Osteoblast (primary cell): ENCODE measurements around the gene SCUBE1. TPM values are rescaled to one million over a fixed set of nuclear protein-coding genes. Genes with fewer than 3 reads are reported as not detected.

Experiments used
- DNase-seq: peaks from one replicate; pipeline ENCODE4 v3.0.0; 2011; ENCODE audit warnings: low spot score, mixed read lengths; ENCODE audit not compliant: insufficient read length; ENCODE audit errors: missing footprints
- H2AFZ ChIP-seq: 2 replicates; pipeline ENCODE4 v1.6.0; 2011; ENCODE audit warnings: mild to moderate bottlenecking, low read length
- H3K27ac ChIP-seq: 2 replicates; pipeline ENCODE4 v1.5.1; 2011; ENCODE audit warnings: mild to moderate bottlenecking, low read depth, low read length, moderate library complexity
- H3K27me3 ChIP-seq: 2 replicates; pipeline ENCODE4 v1.6.0; 2012; ENCODE audit warnings: mild to moderate bottlenecking, control low read depth, inconsistent platforms, low read length, moderate library complexity; ENCODE audit not compliant: insufficient read depth
- H3K36me3 ChIP-seq: 2 replicates; pipeline ENCODE4 v1.5.1; 2011; ENCODE audit warnings: mild to moderate bottlenecking, low read length, control low read depth, moderate library complexity; ENCODE audit not compliant: insufficient read depth
- H3K4me1 ChIP-seq: 2 replicates; pipeline ENCODE4 v1.5.1; 2011; ENCODE audit warnings: mild to moderate bottlenecking, low read length, control low read depth, moderate library complexity; ENCODE audit not compliant: insufficient read depth
- H3K4me2 ChIP-seq: 2 replicates; pipeline ENCODE4 v1.6.0; 2011; ENCODE audit warnings: mild to moderate bottlenecking, low read length; ENCODE audit not compliant: insufficient read depth
- H3K4me3 ChIP-seq: fragments of 200-600 bp; sonication (generic); 3 replicates; pipeline ENCODE4 v1.5.1; 2012; ENCODE audit warnings: mild to moderate bottlenecking, low read length, inconsistent platforms; ENCODE audit not compliant: insufficient read depth
- H3K79me2 ChIP-seq: 2 replicates; pipeline ENCODE4 v1.6.0; 2012; ENCODE audit warnings: mild to moderate bottlenecking, low read length, control low read depth, inconsistent platforms; ENCODE audit not compliant: insufficient read depth
- H3K9me3 ChIP-seq: 2 replicates; pipeline ENCODE4 v1.5.1; 2011; ENCODE audit warnings: low read depth, low read length, control low read depth
- H4K20me1 ChIP-seq: 2 replicates; pipeline ENCODE4 v1.6.0; 2012; ENCODE audit warnings: mild to moderate bottlenecking, low read length, control low read depth; ENCODE audit not compliant: insufficient read depth
- CTCF ChIP-seq: IDR thresholded peaks from 2 replicates; pipeline ENCODE4 v1.5.1; 2011; ENCODE audit warnings: mild to moderate bottlenecking, low read depth, low read length, moderate library complexity; ENCODE audit errors: extremely low read depth
- total RNA-seq: library from RNA; depleted of rRNA; stranded (reverse); fragments of >200 nt; gene quantifications from 2 replicates; pipeline ENCODE4 v1.2.3, GENCODE V29; 2012

The SCUBE1 gene
- total RNA-seq, 1 donor, result 2.2 TPM

GRCh38 chr22:43218786-43219185 is 124.4 kb downstream of the SCUBE1 start:
- no peak overlapping the region for H2AFZ ChIP-seq
- no peak overlapping the region for H3K4me3 ChIP-seq
- H3K9me3 ChIP-seq, result no peaks in the 10 kb centered on the region
- no peak overlapping the region for H3K4me2 ChIP-seq
- H3K27ac ChIP-seq, result no peak overlapping the region
- H3K27me3 ChIP-seq, result no peaks in the 10 kb centered on the region
- H4K20me1 ChIP-seq, result no peaks in the 10 kb centered on the region
- no peak for TF ChIP-seq CTCF
- no peak for DNase-seq
- H3K4me1 ChIP-seq, result no peaks in the 10 kb centered on the region
- no peaks in the 10 kb centered on the region for H3K36me3 ChIP-seq
- H3K79me2 ChIP-seq, result no peaks in the 10 kb centered on the region

GRCh38 chr22:43217285-43218030 is 125.7 kb downstream of the SCUBE1 start:
- H3K9me3 ChIP-seq, result no peaks in the 10 kb centered on the region

GRCh38 chr22:43216738-43217137 is 126.4 kb downstream of the SCUBE1 start:
- no peak overlapping the region for H3K4me2 ChIP-seq
- no peaks in the 10 kb centered on the region for H3K9me3 ChIP-seq
- H3K27me3 ChIP-seq, result no peaks in the 10 kb centered on the region
- no peak overlapping the region for H3K4me3 ChIP-seq
- H3K79me2 ChIP-seq, result no peaks in the 10 kb centered on the region
- DNase-seq, result no peak
- no peaks in the 10 kb centered on the region for H3K36me3 ChIP-seq
- H4K20me1 ChIP-seq, result no peaks in the 10 kb centered on the region
- H2AFZ ChIP-seq, result no peak overlapping the region
- TF ChIP-seq CTCF, result no peak
- no peak overlapping the region for H3K27ac ChIP-seq
- no peaks in the 10 kb centered on the region for H3K4me1 ChIP-seq

More at GRCh38 chr22:43217285-43218030, 125.7 kb downstream of the SCUBE1 start:
- no peaks in the 10 kb centered on the region for H3K27me3 ChIP-seq
- H4K20me1 ChIP-seq, result no peaks in the 10 kb centered on the region
- H3K79me2 ChIP-seq, result no peaks in the 10 kb centered on the region
- no peak for DNase-seq
- no peak for TF ChIP-seq CTCF
- no peaks in the 10 kb centered on the region for H3K4me1 ChIP-seq
- no peak overlapping the region for H2AFZ ChIP-seq
- no peak overlapping the region for H3K4me2 ChIP-seq
- no peak overlapping the region for H3K4me3 ChIP-seq
- H3K27ac ChIP-seq, result no peak overlapping the region
- H3K36me3 ChIP-seq, result no peaks in the 10 kb centered on the region

GRCh38 chr22:43213962-43214361 is 129.2 kb downstream of the SCUBE1 start:
- Histone ChIP-seq H3K9me3 (no peaks in the 10 kb centered on the region), H3K36me3 (no peaks in the 10 kb centered on the region), H3K27ac (no peak overlapping the region), H3K79me2 (no peaks in the 10 kb centered on the region), H3K4me3 (no peak overlapping the region), H4K20me1 (no peaks in the 10 kb centered on the region), H2AFZ (no peak overlapping the region), H3K4me1 (no peaks in the 10 kb centered on the region), H3K27me3 (no peaks in the 10 kb centered on the region), H3K4me2 (no peak overlapping the region)
- no peak for DNase-seq
- TF ChIP-seq CTCF, result no peak
